HG02938 (cell line): Measurements from ENCODE around the gene NYNRIN.
"Not testable (repeated sequence)": the region's sequence is repeated elsewhere in the genome, so short reads cannot be mapped to it uniquely, and the experiment has no call there.

Source experiments
- ATAC-seq: cut with Tn5 transposase; IDR thresholded peaks from one replicate; pipeline ENCODE4 v1.9.1; 2021; ENCODE audit warnings: mild to moderate bottlenecking, moderate library complexity; ENCODE audit not compliant: unreplicated experiment

The NYNRIN gene

GRCh38 chr14:24398653-24399446, at the start of gene NYNRIN:
Gene NYNRIN (plus strand): TSS chr14:24399003. CDS start chr14:24399247, 244 bp downstream.
- no peak for ATAC-seq

GRCh38 chr14:24349742-24350141, 49.1 kb upstream of the NYNRIN start:
- ATAC-seq = no peak

GRCh38 chr14:24351517-24351916, 47.3 kb upstream of the NYNRIN start:
- no peak for ATAC-seq

- no peak for ATAC-seq
These were observed 45.0 kb upstream of the NYNRIN start for GRCh38 chr14:24353559-24354481.

GRCh38 chr14:24354482-24354825, 44.3 kb upstream of the NYNRIN start:
- not testable (repeated sequence) for ATAC-seq

GRCh38 chr14:24355009-24355408, 43.8 kb upstream of the NYNRIN start:
- no peak for ATAC-seq

- no peak for ATAC-seq
These were observed 42.6 kb upstream of the NYNRIN start for GRCh38 chr14:24356208-24356607.

- no peak for ATAC-seq
These were observed 38.5 kb upstream of the NYNRIN start for GRCh38 chr14:24360281-24360680.

- no peak for ATAC-seq
These were observed 37.5 kb upstream of the NYNRIN start for GRCh38 chr14:24361326-24361725.

- no peak for ATAC-seq
These were observed 36.4 kb upstream of the NYNRIN start for GRCh38 chr14:24362241-24362960.

- no peak for ATAC-seq
These were observed 35.4 kb upstream of the NYNRIN start for GRCh38 chr14:24363401-24363800.

- no peak for ATAC-seq
These were observed 34.0 kb upstream of the NYNRIN start for GRCh38 chr14:24364841-24365240.

GRCh38 chr14:24365600-24366412, 33.0 kb upstream of the NYNRIN start:
- no peak for ATAC-seq

- no peak for ATAC-seq
These were observed 32.4 kb upstream of the NYNRIN start for GRCh38 chr14:24366413-24366720.

GRCh38 chr14:24366721-24367513, 31.9 kb upstream of the NYNRIN start:
- ATAC-seq = peak; percentile 46

GRCh38 chr14:24367514-24368211, 31.1 kb upstream of the NYNRIN start, which contains the start of gene NFATC4:
Gene NFATC4 (plus strand): TSS chr14:24368184. CDS start chr14:24368341, 157 bp downstream.
- no peak for ATAC-seq

GRCh38 chr14:24368212-24368561, 30.6 kb upstream of the NYNRIN start:
- no peak for ATAC-seq

GRCh38 chr14:24368562-24369252, 30.1 kb upstream of the NYNRIN start:
- ATAC-seq = no peak

- ATAC-seq = no peak
These were observed 29.3 kb upstream of the NYNRIN start for GRCh38 chr14:24369463-24369862.
